Bladder microvascular endothelial cell (primary cell): ENCODE measurements around the gene MFSD1. TPM values are rescaled to one million over a fixed set of nuclear protein-coding genes. Genes with fewer than 3 reads are reported as not detected.

Source experiments
- total RNA-seq: library from RNA; depleted of rRNA; stranded (reverse); fragments of >200 nt; gene quantifications from 2 replicates; pipeline ENCODE4 v1.2.3, GENCODE V29; 2014

MFSD1 gene, protein sequence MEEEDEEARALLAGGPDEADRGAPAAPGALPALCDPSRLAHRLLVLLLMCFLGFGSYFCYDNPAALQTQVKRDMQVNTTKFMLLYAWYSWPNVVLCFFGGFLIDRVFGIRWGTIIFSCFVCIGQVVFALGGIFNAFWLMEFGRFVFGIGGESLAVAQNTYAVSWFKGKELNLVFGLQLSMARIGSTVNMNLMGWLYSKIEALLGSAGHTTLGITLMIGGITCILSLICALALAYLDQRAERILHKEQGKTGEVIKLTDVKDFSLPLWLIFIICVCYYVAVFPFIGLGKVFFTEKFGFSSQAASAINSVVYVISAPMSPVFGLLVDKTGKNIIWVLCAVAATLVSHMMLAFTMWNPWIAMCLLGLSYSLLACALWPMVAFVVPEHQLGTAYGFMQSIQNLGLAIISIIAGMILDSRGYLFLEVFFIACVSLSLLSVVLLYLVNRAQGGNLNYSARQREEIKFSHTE
- 46.1 and 75.0 TPM in 2 replicates for total RNA-seq

DNA sequence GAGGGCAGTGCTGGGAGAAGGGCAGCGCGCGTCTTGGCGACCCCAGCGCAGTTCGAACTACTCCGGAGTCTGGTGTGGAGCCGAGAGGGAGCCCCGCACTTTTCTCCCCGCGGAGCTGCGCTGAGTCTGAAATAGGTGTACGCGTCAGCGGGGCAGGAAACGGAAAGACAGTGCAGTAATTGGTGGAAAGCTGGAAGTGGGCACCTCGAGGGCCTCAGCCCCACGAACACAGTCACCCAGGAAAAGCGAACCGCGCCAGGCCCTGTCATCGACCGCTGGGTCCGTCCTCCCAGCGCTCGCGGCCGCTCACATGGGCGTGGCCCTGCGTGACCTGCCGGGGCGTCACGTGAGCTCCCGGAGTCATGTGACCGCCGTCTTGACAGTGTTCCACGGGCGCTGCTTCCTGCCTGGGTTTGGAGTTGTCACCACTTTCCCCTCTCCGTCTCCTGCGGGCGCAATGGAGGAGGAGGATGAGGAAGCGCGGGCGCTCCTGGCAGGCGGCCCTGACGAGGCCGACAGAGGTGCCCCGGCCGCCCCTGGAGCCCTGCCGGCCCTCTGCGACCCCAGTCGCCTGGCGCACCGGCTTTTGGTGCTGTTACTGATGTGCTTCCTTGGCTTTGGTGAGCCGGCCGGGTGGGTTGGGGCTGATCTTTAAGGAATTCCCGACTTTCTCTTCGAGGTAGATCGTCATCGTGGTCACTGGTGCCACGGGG lies at the start of gene MFSD1:
TSS of gene MFSD1 (plus strand) at position 359 of the 713 bp plus-strand sequence. CDS start at position 458, 99 bp downstream.

Other genes with a start within 250 kb of the MFSD1 start
- 5.3 and 6.2 TPM in 2 replicates for gene MLF1, start 230.9 kb upstream of the MFSD1 start, total RNA-seq
- 64.9 and 128 TPM in 2 replicates for gene GFM1, start 157.5 kb upstream of the MFSD1 start, total RNA-seq
- gene LXN, start 129.4 kb upstream of the MFSD1 start, total RNA-seq = 50.6 and 104 TPM in 2 replicates
- gene RARRES1, start 69.6 kb upstream of the MFSD1 start, total RNA-seq = 2.1 and 2.3 TPM in 2 replicates